Transverse colon (tissue), 4 donors: ENCODE measurements around the gene MAPK4. TPM values are rescaled to one million over a fixed set of nuclear protein-coding genes. Genes with fewer than 3 reads are reported as not detected.

Experiments used
- DNase-seq: peaks from one replicate; pipeline ENCODE4 v3.0.0-alpha.2; 2019
- H3K27ac ChIP-seq, 4 donors: fragments of 200-600 bp; sonication (generic); 2 replicates each; pipeline ENCODE4 v1.5.1; 2016 to 2018; ENCODE audit warnings: inconsistent platforms in 4 of 4
- H3K27me3 ChIP-seq: fragments of 200-600 bp; sonication (generic); 2 replicates; pipeline ENCODE4 v1.5.1; 2017; ENCODE audit warnings: inconsistent platforms
- H3K36me3 ChIP-seq, 4 donors: fragments of 200-600 bp; sonication (generic); 2 replicates each; pipeline ENCODE4 v1.5.1; 2017 to 2019; ENCODE audit warnings: inconsistent platforms in 4 of 4
- H3K4me1 ChIP-seq, 4 donors: fragments of 200-600 bp; sonication (generic); 2 replicates each; pipeline ENCODE4 v1.5.1; 2017 to 2020; ENCODE audit warnings: inconsistent platforms in 4 of 4
- H3K4me3 ChIP-seq, 4 donors: fragments of 200-600 bp; sonication (generic); 1 replicate in 1 of 4; 2 replicates in 3 of 4; pipeline versions ENCODE4 v1.5.1 to v1.6.1; 2017 to 2019; ENCODE audit warnings: inconsistent platforms in 4 of 4
- H3K9me3 ChIP-seq, 2 donors: fragments of 200-600 bp; sonication (generic); 2 replicates each; pipeline ENCODE4 v1.5.1; 2017 to 2019; ENCODE audit warnings: inconsistent platforms in 2 of 2
- CTCF ChIP-seq, 5 experiments: fragments of 200-600 bp in 3 of 5; fragments of 450-650 bp in 2 of 5; sonication (generic) in 3 of 5; IDR thresholded peaks; 1 replicate in 2 of 5; 2 replicates in 3 of 5; pipeline ENCODE4 v1.5.1; 2016 to 2017; ENCODE audit warnings: antibody characterized with exemption in 5 of 5, inconsistent platforms in 3 of 5, mild to moderate bottlenecking in 2 of 5, moderate library complexity in 1 of 5
- EP300 ChIP-seq: sonication (generic); formaldehyde crosslinking; IDR thresholded peaks from one replicate; pipeline ENCODE4 v1.6.1; 2017; ENCODE audit warnings: antibody characterized with exemption, low read depth
- POLR2A ChIP-seq: fragments of 450-650 bp; IDR thresholded peaks from one replicate; pipeline ENCODE4 v1.6.1; 2016; ENCODE audit warnings: antibody characterized with exemption, mild to moderate bottlenecking, moderate library complexity
- POLR2AphosphoS5 ChIP-seq, 3 donors: sonication (generic); formaldehyde crosslinking; IDR thresholded peaks; one replicate each; pipeline ENCODE4 v1.6.1; 2016; ENCODE audit warnings: antibody characterized with exemption in 3 of 3
- WGBS, 2 donors: methylation state at CpG; one replicate each; pipeline ENCODE4 v1.1.5; 2018; ENCODE audit warnings: low coverage in 1 of 2; 5-methylcytosine and 5-hydroxymethylcytosine counted together
- in situ Hi-C, 4 donors: fragments of 200-750 bp; cut with MboI; loops; one replicate each; pipeline versions ENCODE4 v1.15.0 to v1.15.1; 2017; ENCODE audit warnings: low sequenced_read_pairs in 3 of 4, low pct_ligation_motif_present in 1 of 4, low pct_unique_long_range_greater_than_20kb in 1 of 4
- intact Hi-C: fragments of 100-400 bp; cut with DNase I; formaldehyde crosslinking; loops from one replicate; pipeline ENCODE4 v1.15.1; 2023; ENCODE audit warnings: low total_unique reads
- total RNA-seq, 4 donors: library from RNA; depleted of rRNA; stranded (reverse); fragments of >200 nt; gene quantifications; one replicate each; pipeline ENCODE4 v1.1.0, GENCODE V29; 2016

The MAPK4 gene
- total RNA-seq, 4 donors from 2014 or later: 1.6 to 20.1 (median 5.7) TPM

- DNase-seq: no peak
- Histone ChIP-seq H3K4me3 (no peak overlapping the region), H3K27me3 (no peaks in the 10 kb centered on the region), H3K36me3 (no peaks in the 10 kb centered on the region), H3K4me1 (peaks cover 0 to 8% (median 0%) of the 10 kb centered on the region in 4 donors), H3K27ac (no peak overlapping the region), H3K9me3 (no peaks in the 10 kb centered on the region)
- 96% methylated on average over 3 to 10 of the region's 10 CpGs for WGBS, 2 donors
- intact Hi-C loops (no loop called here), in situ Hi-C loops (no loop called here)
- TF ChIP-seq POLR2AphosphoS5 (IDR thresholded peaks at IDR 0.05) (no peak), CTCF (IDR thresholded peaks at IDR 0.05) (no peak), POLR2A (no peak), EP300 (no peak)
Measured at GRCh38 chr18:50626317-50626716, 66.4 kb downstream of the MAPK4 start.

- Histone ChIP-seq H3K27ac (peak overlapping the region in 1 of 4 donors; percentile 47), H3K9me3 (no peaks in the 10 kb centered on the region), H3K4me1 (peaks cover 0 to 18% (median 2%) of the 10 kb centered on the region in 4 donors), H3K36me3 (no peaks in the 10 kb centered on the region), H3K4me3 (no peak overlapping the region), H3K27me3 (no peaks in the 10 kb centered on the region)
- WGBS, 2 donors: 59 to 87% methylated on average over 10 to 16 of the region's 16 CpGs
- TF ChIP-seq POLR2A (no peak), CTCF (IDR thresholded peaks at IDR 0.05) (no peak), EP300 (no peak), POLR2AphosphoS5 (IDR thresholded peaks at IDR 0.05) (no peak)
- intact Hi-C loops: no loop called here
- in situ Hi-C loops: no loop called here
- no peak for DNase-seq
Measured at GRCh38 chr18:50627594-50628532, 68.0 kb downstream of the MAPK4 start.

GRCh38 chr18:50628533-50628905 is 68.6 kb downstream of the MAPK4 start:
- Histone ChIP-seq H3K4me1 (peaks cover 0 to 24% (median 5%) of the 10 kb centered on the region in 4 donors), H3K27me3 (no peaks in the 10 kb centered on the region), H3K4me3 (no peak overlapping the region), H3K27ac (peak overlapping the region in 1 of 4 donors; percentile 47), H3K36me3 (no peaks in the 10 kb centered on the region), H3K9me3 (no peaks in the 10 kb centered on the region)
- DNase-seq: no peak
- intact Hi-C loops: no loop called here
- WGBS, 2 donors: 84 to 86% methylated on average over 2 of the region's 2 CpGs
- TF ChIP-seq POLR2AphosphoS5 (IDR thresholded peaks at IDR 0.05) (no peak), POLR2A (no peak), CTCF (IDR thresholded peaks at IDR 0.05) (no peak), EP300 (no peak)
- in situ Hi-C loops: no loop called here

GRCh38 chr18:50629148-50629631 is 69.3 kb downstream of the MAPK4 start:
- peaks cover 0 to 26% (median 5%) of the 10 kb centered on the region in 4 donors for H3K4me1 ChIP-seq
- peak overlapping the region in 2 of 4 donors; percentile 2 to 47 for H3K27ac ChIP-seq
- in situ Hi-C loops (no loop called here), intact Hi-C loops (no loop called here)
- no peaks in the 10 kb centered on the region for H3K27me3 ChIP-seq
- 20 to 54% methylated on average over 1 to 5 of the region's 5 CpGs for WGBS, 2 donors
- no peaks in the 10 kb centered on the region for H3K9me3 ChIP-seq
- no peak for DNase-seq
- H3K4me3 ChIP-seq: no peak overlapping the region
- TF ChIP-seq CTCF (IDR thresholded peaks at IDR 0.05) (no peak), POLR2AphosphoS5 (IDR thresholded peaks at IDR 0.05) (no peak), POLR2A (no peak), EP300 (no peak)
- H3K36me3 ChIP-seq: no peaks in the 10 kb centered on the region
